KOPT-K1 (cell line): ENCODE data around the gene FOSB.
"Not testable (repeated sequence)": the region's sequence is repeated elsewhere in the genome, so short reads cannot be mapped to it uniquely, and the experiment has no call there.

ENCODE experiments used
- H3K27ac ChIP-seq: fragments of 200-600 bp; sonication (generic); 2 replicates; pipeline ENCODE4 v1.5.1; 2016; ENCODE audit warnings: antibody characterized with exemption, mild to moderate bottlenecking, low read depth, low read length; ENCODE audit not compliant: poor library complexity, severe bottlenecking
- H3K36me3 ChIP-seq: fragments of 200-600 bp; sonication (generic); 2 replicates; pipeline ENCODE4 v1.5.1; 2017; ENCODE audit warnings: antibody characterized with exemption, mild to moderate bottlenecking, low read length, moderate library complexity; ENCODE audit not compliant: insufficient read depth
- H3K9me3 ChIP-seq: fragments of 200-600 bp; sonication (generic); 2 replicates; pipeline ENCODE4 v1.5.1; 2017; ENCODE audit warnings: antibody characterized with exemption, low read length, mild to moderate bottlenecking; ENCODE audit not compliant: insufficient read depth, poor library complexity, severe bottlenecking

The FOSB gene

DNA sequence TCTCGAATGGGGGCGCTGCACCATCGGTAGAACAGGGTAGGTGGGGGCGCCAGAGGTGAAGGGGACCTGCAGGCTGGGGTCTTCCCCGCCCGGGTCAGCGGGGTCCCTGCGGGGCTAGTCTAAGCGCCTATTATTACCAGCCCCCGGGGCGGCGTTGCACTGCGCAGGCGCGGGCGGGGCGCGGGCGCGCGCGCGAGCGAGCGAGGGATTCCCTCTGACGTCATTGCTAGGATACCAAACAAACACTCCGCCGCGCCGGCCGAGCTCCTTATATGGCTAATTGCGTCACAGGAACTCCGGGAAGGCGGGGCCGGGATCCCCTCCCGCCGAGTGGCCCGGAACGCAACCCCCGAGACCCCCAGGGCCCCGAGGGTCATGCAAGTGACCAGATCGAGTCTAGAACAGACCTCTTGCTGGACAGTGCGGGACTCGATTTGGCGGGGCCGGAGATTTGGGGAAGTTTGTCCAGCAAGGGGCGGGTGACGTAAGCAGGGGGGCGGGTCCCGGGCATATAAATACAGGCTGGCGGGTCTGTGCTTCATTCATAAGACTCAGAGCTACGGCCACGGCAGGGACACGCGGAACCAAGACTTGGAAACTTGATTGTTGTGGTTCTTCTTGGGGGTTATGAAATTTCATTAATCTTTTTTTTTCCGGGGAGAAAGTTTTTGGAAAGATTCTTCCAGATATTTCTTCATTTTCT lies at the start of gene FOSB:
Gene FOSB, plus strand, starts transcription at position 541 of the 703 bp plus-strand sequence. CDS start 591 bp downstream, outside the sequence.
- H3K27ac ChIP-seq: peak within 1 kb of the TSS; percentile 33
- H3K9me3 ChIP-seq: no peaks in the 10 kb centered on the region
- no peaks in the 10 kb centered on the region for H3K36me3 ChIP-seq

DNA sequence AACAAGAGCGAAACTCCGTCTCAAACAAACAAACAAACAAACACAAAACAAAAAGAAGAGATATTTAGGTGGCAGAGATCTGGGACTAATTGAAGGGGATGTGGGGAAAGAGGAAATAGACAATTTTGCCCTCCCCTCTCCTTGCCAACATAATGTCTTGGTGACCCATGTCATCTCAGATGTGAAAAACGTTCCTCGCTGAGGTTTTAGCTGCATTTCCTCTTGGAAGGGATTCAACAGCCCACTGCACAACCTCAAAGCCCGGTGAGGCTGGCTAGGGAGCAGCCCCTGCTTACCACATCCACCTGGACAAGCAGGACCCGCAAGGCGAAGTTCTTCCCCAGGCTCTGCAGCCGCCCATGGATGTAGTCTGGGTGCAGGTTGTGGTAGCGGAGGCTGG lies 49.0 kb upstream of the FOSB start:
- peaks cover 67% of the 10 kb centered on the region for H3K36me3 ChIP-seq
- H3K9me3 ChIP-seq: no peaks in the 10 kb centered on the region
- peak overlapping the region; percentile 62 for H3K27ac ChIP-seq

DNA sequence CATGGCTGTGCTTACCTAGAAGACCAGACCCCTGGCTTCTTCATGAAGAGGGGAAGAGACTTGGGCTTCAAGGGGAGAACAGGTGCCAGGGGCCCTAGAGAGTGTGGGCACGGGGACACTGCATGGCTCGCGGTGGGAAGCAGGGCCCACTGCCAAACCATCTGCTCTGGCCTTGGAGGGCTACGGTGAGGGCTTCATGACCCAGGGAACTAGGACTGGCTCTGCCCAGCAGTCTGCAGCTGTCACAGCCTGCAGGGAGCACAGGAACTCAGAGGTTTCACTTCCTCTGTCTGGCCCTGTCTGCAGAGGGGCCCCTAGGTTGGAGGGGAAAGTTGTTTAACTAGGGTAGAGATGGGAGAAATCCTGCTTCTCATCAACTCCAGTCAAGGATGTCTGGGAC lies 48.4 kb upstream of the FOSB start:
- Histone ChIP-seq H3K9me3 (no peaks in the 10 kb centered on the region), H3K36me3 (peaks cover 61% of the 10 kb centered on the region), H3K27ac (peak overlapping the region; percentile 62)

DNA sequence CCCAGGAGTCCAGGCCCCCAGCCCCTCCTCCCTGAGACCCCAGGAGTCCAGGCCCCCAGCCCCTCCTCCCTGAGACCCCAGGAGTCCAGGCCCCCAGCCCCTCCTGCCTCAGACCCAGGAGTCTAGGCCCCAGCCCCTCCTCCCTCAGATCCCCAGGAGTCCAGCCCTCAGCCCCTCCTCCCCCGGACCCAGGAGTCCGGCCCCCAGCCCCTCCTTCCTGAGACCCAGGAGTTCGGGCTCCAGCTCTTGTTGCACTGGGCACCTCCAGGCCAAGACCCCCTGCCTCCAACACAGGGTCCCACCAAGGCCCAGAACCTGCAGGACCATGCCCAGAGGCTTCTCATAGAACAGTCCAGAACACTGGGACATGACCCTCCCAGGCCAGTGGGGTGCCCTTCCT lies 47.9 kb upstream of the FOSB start:
- peak overlapping the region; percentile 62 for H3K27ac ChIP-seq
- no peaks in the 10 kb centered on the region for H3K9me3 ChIP-seq
- peaks cover 56% of the 10 kb centered on the region for H3K36me3 ChIP-seq

DNA sequence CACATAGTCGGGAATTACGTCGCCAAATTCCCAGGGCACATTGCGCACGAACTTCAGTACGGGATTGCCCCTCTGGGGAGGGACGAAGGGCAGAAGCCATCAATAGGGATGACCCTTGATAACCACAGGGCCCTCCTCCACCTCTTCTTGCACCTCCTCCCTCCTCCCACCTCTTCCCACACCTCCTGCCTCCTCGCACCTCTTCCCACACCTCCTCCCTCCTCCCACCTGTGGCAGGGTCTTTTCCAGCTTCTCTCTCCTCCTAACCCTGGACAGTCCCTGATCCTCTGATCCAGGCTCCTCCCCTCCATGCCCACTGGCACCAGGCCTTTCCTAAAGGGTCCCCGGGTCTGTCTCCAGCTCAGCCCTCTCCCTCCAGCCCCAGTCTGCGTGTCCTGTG lies 47.4 kb upstream of the FOSB start:
- Histone ChIP-seq H3K9me3 (no peaks in the 10 kb centered on the region), H3K36me3 (peaks cover 54% of the 10 kb centered on the region), H3K27ac (peak overlapping the region; percentile 62)

DNA sequence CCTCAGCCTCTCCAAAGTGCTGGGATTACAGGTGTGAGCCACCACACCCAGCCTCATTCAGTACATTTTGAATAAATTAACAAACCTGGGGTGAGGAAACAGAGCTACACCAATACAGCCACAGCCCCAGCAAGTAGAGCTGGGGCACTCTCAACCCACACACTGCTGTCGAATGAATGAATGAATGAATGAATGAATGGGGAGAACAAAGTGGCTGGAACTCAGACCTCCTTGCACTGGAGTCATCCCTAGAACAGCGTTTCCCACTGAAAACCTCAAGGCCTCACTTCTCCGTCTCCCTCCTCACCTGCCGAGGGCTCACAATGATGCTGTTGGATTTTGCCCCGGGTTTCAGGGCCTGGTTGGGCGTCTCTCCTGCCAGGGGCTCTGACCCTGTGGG lies 46.9 kb upstream of the FOSB start:
- Histone ChIP-seq H3K36me3 (peaks cover 49% of the 10 kb centered on the region), H3K9me3 (no peaks in the 10 kb centered on the region), H3K27ac (no peak overlapping the region)

DNA sequence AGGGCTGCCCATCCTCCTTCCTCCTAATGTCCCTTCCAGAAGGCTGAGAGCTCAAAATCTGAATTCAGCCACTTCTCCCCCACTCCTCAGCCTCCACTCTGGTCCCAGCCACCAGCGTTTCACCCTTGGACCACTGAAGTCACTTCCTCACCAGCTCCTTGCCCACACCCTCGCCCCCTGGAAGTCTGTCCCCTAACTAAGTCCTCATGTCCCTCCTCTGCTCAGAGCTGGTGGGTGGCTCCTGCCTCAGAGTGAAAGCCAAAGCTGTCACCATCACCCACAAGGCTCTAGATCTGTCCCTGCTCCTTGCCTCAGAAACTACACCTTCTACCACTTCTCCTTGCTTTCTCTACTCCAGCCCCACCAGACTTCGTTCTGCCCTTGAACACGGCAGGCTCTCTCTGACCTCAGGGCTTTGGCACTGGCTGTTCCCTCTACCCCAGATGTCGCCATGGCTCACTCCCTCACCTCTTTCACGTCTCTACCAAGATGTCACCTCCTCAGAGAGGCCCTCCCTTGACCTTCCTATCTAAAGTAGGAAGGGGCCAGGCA lies 45.8 kb upstream of the FOSB start:
- Histone ChIP-seq H3K36me3 (peaks cover 37% of the 10 kb centered on the region; the same call in 1 of the 2 replicates), H3K27ac (no peak overlapping the region), H3K9me3 (no peaks in the 10 kb centered on the region)

DNA sequence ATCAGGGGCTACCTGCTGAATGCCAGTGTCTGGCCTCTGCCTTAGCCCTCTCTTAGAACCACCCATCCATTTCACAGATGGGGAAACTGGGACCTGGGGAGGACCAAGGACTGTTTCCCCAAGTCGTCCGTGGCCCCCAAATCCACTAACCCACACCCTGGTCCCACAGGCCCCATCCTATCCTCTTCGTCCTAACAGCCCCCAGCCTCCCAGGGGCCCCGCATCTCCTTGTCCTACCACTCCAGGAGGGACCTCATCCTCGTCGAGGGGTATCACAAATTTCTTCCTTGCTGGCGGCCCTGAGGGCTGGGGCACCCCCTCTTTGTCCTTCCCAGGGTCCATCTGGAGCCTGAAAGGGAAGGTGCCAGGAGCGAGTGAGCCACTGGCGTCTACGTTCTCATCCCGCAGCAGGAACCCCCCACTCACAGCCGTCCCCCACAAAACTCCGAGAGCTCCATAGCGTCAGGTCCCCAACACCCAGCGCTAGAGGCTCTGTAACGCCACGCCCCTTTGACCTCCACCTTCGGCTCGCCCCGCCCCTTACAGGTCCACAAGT lies 44.7 kb upstream of the FOSB start:
- H3K27ac ChIP-seq: peak overlapping the region; percentile 74

DNA sequence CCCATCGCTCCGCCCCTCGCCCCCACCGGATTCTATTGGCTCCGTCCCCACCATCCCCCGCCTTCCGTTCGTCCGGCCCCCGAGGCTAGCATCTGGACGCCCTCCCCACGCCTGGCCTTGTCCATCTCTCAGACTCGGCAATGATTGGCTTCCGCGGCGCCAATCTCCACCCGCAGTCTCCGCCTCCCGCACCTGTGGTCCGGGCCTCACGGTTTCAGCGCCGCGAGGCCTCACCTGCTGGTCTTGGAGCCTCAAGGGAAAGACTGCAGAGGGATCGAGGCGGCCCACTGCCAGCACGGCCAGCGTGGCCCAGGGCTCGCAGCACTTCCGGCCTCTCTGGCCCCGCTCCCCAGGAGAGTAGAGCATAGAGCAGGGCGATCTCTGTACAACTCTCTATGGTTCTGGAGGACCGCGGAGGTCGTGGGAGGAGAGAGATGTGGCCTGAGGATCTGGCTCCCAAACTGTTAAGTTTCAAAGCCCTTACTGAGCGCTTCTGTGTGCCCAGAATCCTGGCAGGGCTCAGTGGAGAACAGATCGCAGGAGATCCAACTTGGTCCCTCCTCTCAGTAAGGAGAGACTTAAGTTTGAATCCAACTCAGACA lies 44.1 kb upstream of the FOSB start, which contains the start of gene ERCC1:
Gene ERCC1, minus strand, starts transcription at position 329 of the 602 bp plus-strand sequence. CDS start 543 bp downstream, outside the sequence.
- peaks cover 22% of the 10 kb centered on the region; the same call in 1 of the 2 replicates for H3K36me3 ChIP-seq
- H3K27ac ChIP-seq: peak within 1 kb of the TSS; percentile 74
- H3K9me3 ChIP-seq: no peaks in the 10 kb centered on the region

More for the DNA sequence above, 44.7 kb upstream of the FOSB start:
- Histone ChIP-seq H3K9me3 (no peaks in the 10 kb centered on the region), H3K36me3 (peaks cover 26% of the 10 kb centered on the region; the same call in 1 of the 2 replicates)

DNA sequence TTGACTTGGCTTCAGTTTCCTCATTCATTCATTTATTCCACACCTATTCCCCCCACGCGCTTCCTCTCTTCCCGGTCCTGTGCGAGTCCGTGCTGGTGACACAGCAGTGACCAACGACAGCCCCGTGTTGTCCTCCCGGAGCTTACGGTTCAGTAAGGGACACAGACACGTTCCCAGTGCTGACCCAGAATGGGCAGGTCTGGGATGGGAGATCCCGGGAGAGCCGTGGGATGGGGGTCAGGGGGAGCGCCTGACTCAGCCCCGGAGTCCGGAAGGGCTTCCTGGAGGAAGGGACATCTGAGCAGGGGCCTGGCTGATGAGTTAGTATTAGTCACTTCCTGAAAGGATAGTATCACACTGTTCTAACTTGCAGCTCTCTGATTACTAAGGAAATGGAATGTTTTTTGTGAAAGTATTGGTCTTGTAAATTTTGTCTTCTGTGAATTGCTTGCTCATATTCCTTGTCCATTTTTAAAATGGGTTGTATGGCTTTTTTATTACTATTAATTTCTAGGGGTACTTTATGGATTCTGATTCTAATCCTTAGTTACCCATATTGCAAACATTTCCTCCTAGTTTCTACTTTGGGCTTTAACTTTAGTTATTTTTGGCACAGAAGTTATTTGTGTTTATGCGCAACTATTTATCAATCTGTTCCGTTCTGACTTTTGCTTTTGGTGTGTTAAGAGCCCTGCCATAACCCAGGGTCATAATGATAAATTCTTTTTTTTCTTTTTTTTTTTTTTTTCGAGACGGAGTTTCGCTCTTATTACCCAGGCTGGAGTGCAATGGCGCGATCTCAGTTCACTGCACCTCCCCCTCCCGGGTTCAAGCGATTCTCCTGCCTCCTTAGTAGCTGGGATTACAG lies 43.4 kb upstream of the FOSB start:
- peaks cover 15% of the 10 kb centered on the region; the same call in 1 of the 2 replicates for H3K36me3 ChIP-seq
- no peaks in the 10 kb centered on the region for H3K9me3 ChIP-seq
- peak overlapping the region; percentile 74 for H3K27ac ChIP-seq

DNA sequence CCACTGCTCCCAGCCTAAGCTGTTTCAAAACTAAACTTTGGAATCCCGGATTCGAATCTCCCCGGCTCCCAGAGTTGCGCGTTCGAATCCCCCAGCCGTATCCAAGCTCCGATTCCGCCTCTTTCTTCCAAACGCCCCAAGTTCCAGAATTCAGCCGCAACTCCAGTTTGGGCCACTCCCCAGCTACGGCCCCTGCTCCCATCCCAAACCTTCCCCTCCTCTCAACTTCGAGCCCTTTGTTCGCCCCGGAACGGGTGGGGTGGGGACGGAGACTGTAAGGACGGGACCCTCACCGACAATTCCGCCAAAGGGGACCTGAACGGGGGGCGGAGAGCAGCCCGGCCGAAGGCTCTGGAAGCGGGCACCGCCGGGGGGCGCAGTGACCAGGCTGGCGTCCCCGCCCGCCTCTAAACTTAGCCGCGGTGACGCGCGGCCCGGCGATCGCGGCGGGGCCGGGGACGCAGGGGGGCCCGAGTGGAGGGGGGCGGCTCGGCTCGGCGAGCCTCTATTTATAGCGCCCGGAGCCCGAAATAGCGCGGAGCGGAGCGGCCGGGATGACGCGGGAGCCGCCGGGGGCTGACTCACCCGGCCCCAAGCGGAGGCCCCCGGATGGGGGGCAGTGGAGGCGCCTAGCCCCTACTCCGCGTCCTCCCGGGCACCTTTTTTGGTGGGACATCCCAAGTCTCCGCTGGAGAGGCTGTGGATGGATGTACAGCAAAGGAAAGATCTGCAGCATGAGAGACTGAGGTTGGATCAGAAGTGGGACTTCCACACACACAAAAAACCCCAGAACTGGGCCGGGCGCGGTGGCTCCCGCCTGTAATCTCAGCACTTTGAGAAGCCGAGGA lies 39.2 kb upstream of the FOSB start:
- H3K36me3 ChIP-seq: no peaks in the 10 kb centered on the region
- H3K27ac ChIP-seq: no peak overlapping the region
- H3K9me3 ChIP-seq: no peaks in the 10 kb centered on the region

DNA sequence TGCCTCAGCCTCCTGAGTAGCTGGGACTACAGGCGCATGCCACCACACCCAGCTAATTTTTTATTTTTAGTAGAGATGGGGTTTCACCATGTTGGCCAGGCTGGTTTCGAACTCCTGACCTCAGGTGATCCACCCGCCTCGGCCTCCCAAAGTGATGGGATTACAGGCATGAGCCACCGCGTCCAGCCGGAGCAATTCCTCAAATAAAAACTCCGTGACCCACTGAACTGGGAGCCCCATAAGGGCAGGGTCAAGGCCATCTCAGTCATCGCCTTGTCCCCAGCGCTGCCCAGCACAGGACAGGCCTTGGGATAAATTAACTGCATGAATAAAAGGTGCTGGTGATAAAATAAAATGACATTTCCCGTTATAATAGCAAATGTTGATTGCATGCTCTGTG lies 37.9 kb upstream of the FOSB start:
- H3K27ac ChIP-seq, H3K36me3 ChIP-seq, H3K9me3 ChIP-seq: not testable (repeated sequence)

DNA sequence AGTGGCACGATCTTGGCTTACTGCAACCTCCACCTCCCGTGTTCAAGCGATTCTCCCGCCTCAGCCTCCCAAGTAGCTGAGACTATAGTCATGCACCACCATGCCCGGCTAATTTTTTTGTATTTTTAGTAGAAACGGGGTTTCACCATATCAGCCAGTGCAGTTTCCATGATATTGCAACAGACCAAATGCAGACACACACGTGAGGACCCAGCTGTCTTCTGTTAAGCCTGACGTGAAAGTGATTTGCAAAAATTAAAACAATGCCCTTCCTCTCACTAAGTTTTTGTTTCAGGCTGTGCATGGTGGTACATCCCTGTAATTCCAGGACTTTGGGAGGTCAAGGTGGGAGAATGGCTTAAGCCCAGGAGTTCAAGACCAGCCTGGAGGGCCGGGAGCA lies 36.8 kb upstream of the FOSB start:
- H3K9me3 ChIP-seq, H3K27ac ChIP-seq, H3K36me3 ChIP-seq: not testable (repeated sequence)

DNA sequence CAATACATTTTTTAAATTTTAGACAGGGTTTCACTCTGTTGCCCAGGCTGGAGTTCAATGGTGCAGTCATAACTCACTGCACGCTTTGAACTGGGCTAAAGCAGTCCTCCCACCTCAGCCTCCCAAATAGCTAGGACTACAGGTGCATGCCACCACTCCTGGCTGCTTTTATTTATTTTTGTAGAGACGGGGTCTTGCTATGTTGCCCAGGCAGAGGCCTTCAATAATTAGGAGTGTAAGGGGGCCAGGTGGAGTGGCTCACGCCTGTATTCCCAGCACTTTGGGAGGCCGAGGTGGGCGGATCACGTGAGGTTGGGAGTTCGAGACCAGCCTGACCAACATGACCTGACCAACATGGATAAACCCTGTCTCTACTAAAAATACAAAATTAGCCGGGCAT lies 35.3 kb upstream of the FOSB start:
- not testable (repeated sequence) for H3K9me3 ChIP-seq, H3K27ac ChIP-seq, H3K36me3 ChIP-seq
